Measurements from ENCODE around the gene HOXC6.

HOXC6 gene

GRCh38 chr12:54034785-54035310, 6.6 kb downstream of the HOXC6 start:
- Histone ChIP-seq H3K27ac (replicated peaks) (no peak overlapping the region), H3K4me3 (replicated peaks; ENCODE audit: insufficient read depth, low read length) (no peak overlapping the region), H3K27me3 (ENCODE audit: insufficient read depth, poor library complexity, severe bottlenecking) (peaks cover 95% of the 10 kb centered on the region)
- DNase-seq (ENCODE audit: low read depth in 1 of 2, low spot score in 1 of 2): no peak
- TF ChIP-seq POLR2AphosphoS5 (IDR thresholded peaks at IDR 0.05; ENCODE audit: low read depth) (no peak), GABPA (IDR thresholded peaks at IDR 0.05; ENCODE audit: low read depth) (no peak)

- Histone ChIP-seq H3K27ac (replicated peaks) (no peak overlapping the region), H3K27me3 (ENCODE audit: insufficient read depth, poor library complexity, severe bottlenecking) (peaks cover 92% of the 10 kb centered on the region), H3K4me3 (replicated peaks; ENCODE audit: insufficient read depth, low read length) (no peak overlapping the region)
- DNase-seq (ENCODE audit: low read depth in 1 of 2, low spot score in 1 of 2): no peak
- no peak for TF ChIP-seq POLR2AphosphoS5 (IDR thresholded peaks at IDR 0.05; ENCODE audit: low read depth)
- TF ChIP-seq REST (IDR thresholded peaks at IDR 0.05; ENCODE audit: insufficient replicate concordance, low read depth): no peak
- TF ChIP-seq CTCF (IDR thresholded peaks at IDR 0.05; ENCODE audit: insufficient read depth, low read length): no peak
- no peak for TF ChIP-seq GABPA (IDR thresholded peaks at IDR 0.05; ENCODE audit: low read depth)
- TF ChIP-seq SPI1 (IDR thresholded peaks at IDR 0.05; ENCODE audit: borderline replicate concordance, low read depth): no peak
These were observed 7.5 kb downstream of the HOXC6 start for GRCh38 chr12:54035568-54036264.

GRCh38 chr12:54036620-54037359, 8.6 kb downstream of the HOXC6 start:
- no peak for TF ChIP-seq GABPA (IDR thresholded peaks at IDR 0.05; ENCODE audit: low read depth)
- TF ChIP-seq CTCF (IDR thresholded peaks at IDR 0.05; ENCODE audit: insufficient read depth, low read length): no peak
- no peak for TF ChIP-seq POLR2AphosphoS5 (IDR thresholded peaks at IDR 0.05; ENCODE audit: low read depth)
- TF ChIP-seq REST (IDR thresholded peaks at IDR 0.05; ENCODE audit: insufficient replicate concordance, low read depth): no peak
- no peak for TF ChIP-seq SPI1 (IDR thresholded peaks at IDR 0.05; ENCODE audit: borderline replicate concordance, low read depth)
- no peak overlapping the region for H3K27ac ChIP-seq (replicated peaks)
- H3K27me3 ChIP-seq (ENCODE audit: insufficient read depth, poor library complexity, severe bottlenecking): peaks cover 90% of the 10 kb centered on the region
- DNase-seq (ENCODE audit: low read depth in 1 of 2, low spot score in 1 of 2): no peak
- no peak overlapping the region for H3K4me3 ChIP-seq (replicated peaks; ENCODE audit: insufficient read depth, low read length)
